Activated CD4-positive, alpha-beta T cell treated with anti-CD3 and anti-CD28 coated beads, Interleukin-2, Interleukin-6, amounts not matched to agents 100 ng/mL and 50 ng/mL, durations not matched to agents 16 hours and 8 hours (primary cell): Measurements from ENCODE around the gene RHEBL1.

Experiments used
- DNase-seq: peaks from one replicate; pipeline ENCODE4 v3.0.0-alpha.2; 2020

The RHEBL1 gene

DNA sequence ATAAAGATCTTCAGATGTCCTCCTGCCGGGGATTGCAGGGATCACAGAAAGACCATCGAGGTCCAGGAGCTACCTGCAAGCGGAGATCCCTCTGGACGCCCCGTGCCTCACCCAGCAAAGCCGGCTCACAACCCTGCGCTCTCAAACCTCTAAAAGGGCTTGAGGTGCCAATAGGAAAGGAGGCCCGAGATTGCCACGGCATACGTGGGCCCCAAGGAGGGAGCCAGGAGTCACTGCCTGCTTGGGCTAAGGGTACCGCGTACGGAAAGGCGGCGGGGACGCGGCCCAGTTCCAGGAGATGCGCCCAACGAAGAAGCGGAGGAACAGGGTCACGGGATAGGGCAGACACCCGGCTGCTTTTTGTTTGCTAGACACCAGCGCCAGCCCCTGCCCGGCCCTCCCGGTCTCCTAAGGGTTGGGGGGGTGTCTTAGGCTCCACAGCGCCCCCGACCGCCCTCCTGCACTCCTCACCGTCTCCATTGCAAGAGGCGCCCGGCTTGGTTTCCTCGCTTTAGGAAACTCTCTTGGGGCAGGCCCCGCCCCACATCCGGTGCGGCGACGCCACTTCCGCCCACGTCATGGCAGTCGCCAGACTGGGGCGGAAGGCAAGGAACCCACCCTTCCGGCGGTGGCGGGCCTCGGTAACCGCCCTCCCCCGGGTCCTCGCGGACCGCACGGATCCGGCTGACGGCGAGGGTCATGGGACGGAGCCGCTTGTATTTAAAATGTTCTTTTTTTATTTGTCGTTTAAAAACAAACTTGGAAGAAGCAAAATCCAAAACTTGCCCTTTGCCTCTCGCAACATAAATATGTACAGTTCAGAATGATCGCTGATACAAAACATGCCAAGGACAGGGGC is 51.3 kb downstream of the RHEBL1 start, which contains the start of gene PRKAG1:
Gene PRKAG1, minus strand, starts transcription at position 516 of the 859 bp plus-strand sequence. Its CDS starts 36 bp downstream, at position 480.
- peak; percentile 98 for DNase-seq

DNA sequence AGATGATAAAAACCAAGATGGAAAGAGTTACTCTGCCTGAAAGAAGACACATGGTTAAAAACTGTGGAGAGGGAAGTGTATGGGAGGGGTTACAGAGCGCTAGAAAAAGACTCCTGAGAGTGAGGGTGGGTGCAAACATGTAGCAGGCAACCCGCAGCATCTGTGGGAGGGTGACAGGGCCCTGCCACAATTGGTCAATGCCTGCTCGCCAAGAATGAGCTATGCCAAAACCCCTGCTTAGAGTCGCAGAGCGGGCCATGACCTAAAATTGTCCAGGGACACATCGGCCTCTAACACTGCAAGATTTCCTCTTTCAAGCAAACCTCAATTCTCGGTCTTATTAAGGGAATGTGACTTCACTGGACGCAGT is 51.9 kb downstream of the RHEBL1 start:
- peak; percentile 54 for DNase-seq

DNA sequence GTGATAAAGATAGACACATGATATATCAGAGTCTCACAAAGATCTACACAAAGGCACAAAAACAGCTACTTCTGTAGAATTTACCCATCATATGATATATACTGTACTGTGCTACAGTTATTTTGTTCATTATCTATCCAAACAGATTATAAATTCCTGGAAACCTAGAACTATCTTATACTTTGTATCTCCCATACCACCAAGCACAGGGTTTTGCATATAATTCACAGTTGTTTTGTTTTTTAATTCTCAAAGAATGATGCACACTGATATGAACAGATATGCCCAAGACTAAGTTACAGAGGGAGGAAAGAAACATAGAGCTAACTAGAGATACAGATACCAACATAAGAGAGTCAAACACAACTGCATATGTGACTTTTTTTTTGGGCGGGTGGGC is 54.6 kb downstream of the RHEBL1 start:
- DNase-seq: no peak
